Measurements from ENCODE around the gene AJM1. TPM values are rescaled to one million over a fixed set of nuclear protein-coding genes. Genes with fewer than 3 reads are reported as not detected.

The AJM1 gene
- total RNA-seq, 1 experiment from 2014 or later = 7.1 TPM

GRCh38 chr9:136849960-136850865 is 7.9 kb downstream of the AJM1 start:
- Histone ChIP-seq H3K79me2 (ENCODE audit: insufficient read depth, low read length) (peaks cover 16% of the 10 kb centered on the region; the same call in 1 of the 2 replicates), H2AFZ (ENCODE audit: low read depth, low read length, poor library complexity, severe bottlenecking) (no peak overlapping the region), H3K4me1 (ENCODE audit: control insufficient read depth in 1 of 2, insufficient read depth in 2 of 2, low read length in 2 of 2) (peaks cover 4 to 17% of the 10 kb centered on the region in 2 experiments; a peak in 2 of 4 replicates), H4K20me1 (ENCODE audit: insufficient read depth) (no peaks in the 10 kb centered on the region), H3K4me3 (replicated peaks in 1 of 2; ENCODE audit: low read depth in 1 of 2, low read length in 2 of 2) (peak overlapping the region; percentile 85 to 99), H3K9me3 (ENCODE audit: control insufficient read depth in 1 of 2, insufficient read depth in 1 of 2, low read depth in 1 of 2, low read length in 2 of 2) (no peaks in the 10 kb centered on the region), H3K27ac (ENCODE audit: low read depth, low read length) (peak overlapping the region; percentile 88), H3K9me2 (ENCODE audit: insufficient read depth) (no peaks in the 10 kb centered on the region), H3K9ac (ENCODE audit: low read length) (peak overlapping the region; percentile 96), H3K4me2 (ENCODE audit: low read length) (peak overlapping the region; percentile 98), H3K27me3 (ENCODE audit: insufficient read depth, low read length) (no peaks in the 10 kb centered on the region), H3K36me3 (ENCODE audit: control insufficient read depth in 1 of 2, insufficient read depth in 2 of 2, low read length in 2 of 2) (peaks cover 0 to 14% of the 10 kb centered on the region in 2 experiments; a peak in 1 of 4 replicates)
- ChIA-PET POLR2A (no interaction called here), RAD21 (ENCODE audit: low non-redundant PET in 1 of 2, low total read pairs in 2 of 2, uncharacterized antibody in 2 of 2, unreplicated experiment in 2 of 2) (no interaction called here), CTCF (no interaction called here)
- TF ChIP-seq, protein P1, sequence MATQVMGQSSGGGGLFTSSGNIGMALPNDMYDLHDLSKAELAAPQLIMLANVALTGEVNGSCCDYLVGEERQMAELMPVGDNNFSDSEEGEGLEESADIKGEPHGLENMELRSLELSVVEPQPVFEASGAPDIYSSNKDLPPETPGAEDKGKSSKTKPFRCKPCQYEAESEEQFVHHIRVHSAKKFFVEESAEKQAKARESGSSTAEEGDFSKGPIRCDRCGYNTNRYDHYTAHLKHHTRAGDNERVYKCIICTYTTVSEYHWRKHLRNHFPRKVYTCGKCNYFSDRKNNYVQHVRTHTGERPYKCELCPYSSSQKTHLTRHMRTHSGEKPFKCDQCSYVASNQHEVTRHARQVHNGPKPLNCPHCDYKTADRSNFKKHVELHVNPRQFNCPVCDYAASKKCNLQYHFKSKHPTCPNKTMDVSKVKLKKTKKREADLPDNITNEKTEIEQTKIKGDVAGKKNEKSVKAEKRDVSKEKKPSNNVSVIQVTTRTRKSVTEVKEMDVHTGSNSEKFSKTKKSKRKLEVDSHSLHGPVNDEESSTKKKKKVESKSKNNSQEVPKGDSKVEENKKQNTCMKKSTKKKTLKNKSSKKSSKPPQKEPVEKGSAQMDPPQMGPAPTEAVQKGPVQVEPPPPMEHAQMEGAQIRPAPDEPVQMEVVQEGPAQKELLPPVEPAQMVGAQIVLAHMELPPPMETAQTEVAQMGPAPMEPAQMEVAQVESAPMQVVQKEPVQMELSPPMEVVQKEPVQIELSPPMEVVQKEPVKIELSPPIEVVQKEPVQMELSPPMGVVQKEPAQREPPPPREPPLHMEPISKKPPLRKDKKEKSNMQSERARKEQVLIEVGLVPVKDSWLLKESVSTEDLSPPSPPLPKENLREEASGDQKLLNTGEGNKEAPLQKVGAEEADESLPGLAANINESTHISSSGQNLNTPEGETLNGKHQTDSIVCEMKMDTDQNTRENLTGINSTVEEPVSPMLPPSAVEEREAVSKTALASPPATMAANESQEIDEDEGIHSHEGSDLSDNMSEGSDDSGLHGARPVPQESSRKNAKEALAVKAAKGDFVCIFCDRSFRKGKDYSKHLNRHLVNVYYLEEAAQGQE (IDR thresholded peaks at IDR 0.05; ENCODE audit: low read depth) = no peak
- no peak for TF ChIP-seq EGR1 (IDR thresholded peaks at IDR 0.05; ENCODE audit: low read depth)
- no peak for TF ChIP-seq EZH2phosphoT487 (IDR thresholded peaks at IDR 0.05; ENCODE audit: borderline replicate concordance)
- TF ChIP-seq, protein P2, sequence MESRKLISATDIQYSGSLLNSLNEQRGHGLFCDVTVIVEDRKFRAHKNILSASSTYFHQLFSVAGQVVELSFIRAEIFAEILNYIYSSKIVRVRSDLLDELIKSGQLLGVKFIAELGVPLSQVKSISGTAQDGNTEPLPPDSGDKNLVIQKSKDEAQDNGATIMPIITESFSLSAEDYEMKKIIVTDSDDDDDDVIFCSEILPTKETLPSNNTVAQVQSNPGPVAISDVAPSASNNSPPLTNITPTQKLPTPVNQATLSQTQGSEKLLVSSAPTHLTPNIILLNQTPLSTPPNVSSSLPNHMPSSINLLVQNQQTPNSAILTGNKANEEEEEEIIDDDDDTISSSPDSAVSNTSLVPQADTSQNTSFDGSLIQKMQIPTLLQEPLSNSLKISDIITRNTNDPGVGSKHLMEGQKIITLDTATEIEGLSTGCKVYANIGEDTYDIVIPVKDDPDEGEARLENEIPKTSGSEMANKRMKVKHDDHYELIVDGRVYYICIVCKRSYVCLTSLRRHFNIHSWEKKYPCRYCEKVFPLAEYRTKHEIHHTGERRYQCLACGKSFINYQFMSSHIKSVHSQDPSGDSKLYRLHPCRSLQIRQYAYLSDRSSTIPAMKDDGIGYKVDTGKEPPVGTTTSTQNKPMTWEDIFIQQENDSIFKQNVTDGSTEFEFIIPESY (IDR thresholded peaks at IDR 0.05; ENCODE audit: extremely low read depth, insufficient replicate concordance, low read length) = no peak
- TF ChIP-seq, protein P3, sequence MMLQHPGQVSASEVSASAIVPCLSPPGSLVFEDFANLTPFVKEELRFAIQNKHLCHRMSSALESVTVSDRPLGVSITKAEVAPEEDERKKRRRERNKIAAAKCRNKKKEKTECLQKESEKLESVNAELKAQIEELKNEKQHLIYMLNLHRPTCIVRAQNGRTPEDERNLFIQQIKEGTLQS (IDR thresholded peaks at IDR 0.05) = no peak
- TF ChIP-seq ELF1 (IDR thresholded peaks at IDR 0.05; ENCODE audit: borderline replicate concordance, low read depth) = no peak
- no peak for TF ChIP-seq SP1 (IDR thresholded peaks at IDR 0.05; ENCODE audit: low read depth)
- no peak for TF ChIP-seq POLR2A (IDR thresholded peaks at IDR 0.05; ENCODE audit: borderline replicate concordance, extremely low read depth, insufficient read depth, insufficient read length)
- no peak for TF ChIP-seq CTCF (IDR thresholded peaks at IDR 0.05 in 2 of 3, conservative IDR thresholded peaks at IDR 0.05 in 1 of 3; ENCODE audit: borderline replicate concordance in 1 of 3, insufficient read depth in 1 of 3, low read depth in 2 of 3, low read length in 2 of 3)
- TF ChIP-seq TCF7L2 (IDR thresholded peaks at IDR 0.05; ENCODE audit: borderline replicate concordance, extremely low read depth, insufficient read depth, insufficient read length) = no peak
- TF ChIP-seq ZFX (IDR thresholded peaks at IDR 0.05) = no peak
- TF ChIP-seq EZH2 (IDR thresholded peaks at IDR 0.05) = no peak
- no peak for TF ChIP-seq RAD21 (IDR thresholded peaks at IDR 0.05; ENCODE audit: low read depth)
- TF ChIP-seq SRF (IDR thresholded peaks at IDR 0.05; ENCODE audit: low read depth) = no peak
- TF ChIP-seq SIN3A (IDR thresholded peaks at IDR 0.05; ENCODE audit: low read depth) = no peak
- no peak for TF ChIP-seq ZNF274 (IDR thresholded peaks at IDR 0.05; ENCODE audit: low read depth, low read length)
- no peak for TF ChIP-seq CBX3 (IDR thresholded peaks at IDR 0.05; ENCODE audit: low read depth)
- no peak for TF ChIP-seq YY1 (IDR thresholded peaks at IDR 0.05; ENCODE audit: extremely low read depth, insufficient replicate concordance, low read depth, low read length)
- DNase-seq (ENCODE audit: low read depth, low spot score) = no peak
- TSS peak; percentile 70 for BruUV-seq (replicated peaks)
- no peak for ATAC-seq
- intact Hi-C loops (cut with micrococcal nuclease) = loop anchor here (2.0 to 10.0 kb wide), 3 partner anchors 59 to 177 kb away; partner anchors contain the start of genes ABCA2, C8G, FBXW5 and TMEM141
